NCI-H2196 (cell line): ENCODE results near the gene RAB19.

ENCODE experiments used
- DNase-seq: peaks from one replicate; lab custom pipeline; 2025; ENCODE audit not compliant: unreplicated experiment; lab: John Stamatoyannopoulos, UW

RAB19 gene, protein sequence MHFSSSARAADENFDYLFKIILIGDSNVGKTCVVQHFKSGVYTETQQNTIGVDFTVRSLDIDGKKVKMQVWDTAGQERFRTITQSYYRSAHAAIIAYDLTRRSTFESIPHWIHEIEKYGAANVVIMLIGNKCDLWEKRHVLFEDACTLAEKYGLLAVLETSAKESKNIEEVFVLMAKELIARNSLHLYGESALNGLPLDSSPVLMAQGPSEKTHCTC

DNA sequence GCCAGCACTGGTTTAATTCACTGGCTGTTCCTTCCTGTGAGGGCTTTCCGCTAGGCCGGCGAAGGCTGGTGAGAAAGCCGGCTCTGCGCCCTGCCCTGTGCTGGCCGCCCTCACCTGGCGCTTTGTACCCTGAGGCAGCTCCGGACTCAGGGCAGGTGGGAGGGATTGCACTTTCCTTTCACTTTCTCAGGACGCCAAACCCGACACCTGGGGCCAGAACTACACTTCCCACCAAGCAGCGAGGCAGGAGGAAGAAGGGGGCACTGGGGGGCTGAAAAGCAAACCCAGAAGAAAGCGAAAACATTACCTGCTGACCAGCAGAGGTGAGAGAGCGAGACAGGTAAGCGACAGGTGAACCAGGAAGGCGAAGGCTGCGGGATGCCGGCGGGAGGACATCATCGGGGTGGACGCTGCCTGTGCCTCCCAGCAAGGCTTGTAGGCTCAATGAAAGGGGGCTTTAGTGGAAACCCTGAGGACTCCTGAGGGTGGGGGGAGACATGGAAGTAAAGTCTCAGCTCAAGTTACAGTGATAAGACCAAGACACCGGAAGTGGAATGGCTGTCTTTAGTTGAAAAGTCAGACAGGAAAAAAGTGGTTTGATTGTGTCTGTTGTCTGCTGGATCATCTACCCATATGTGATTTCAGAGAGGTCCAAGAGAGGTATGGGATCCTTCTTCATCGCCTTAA is at the start of gene RAB19:
RAB19 (plus strand) TSS at position 181 of the 687 bp plus-strand sequence. CDS start 3,589 bp downstream, outside the sequence.
- peak; percentile 57 for DNase-seq

DNA sequence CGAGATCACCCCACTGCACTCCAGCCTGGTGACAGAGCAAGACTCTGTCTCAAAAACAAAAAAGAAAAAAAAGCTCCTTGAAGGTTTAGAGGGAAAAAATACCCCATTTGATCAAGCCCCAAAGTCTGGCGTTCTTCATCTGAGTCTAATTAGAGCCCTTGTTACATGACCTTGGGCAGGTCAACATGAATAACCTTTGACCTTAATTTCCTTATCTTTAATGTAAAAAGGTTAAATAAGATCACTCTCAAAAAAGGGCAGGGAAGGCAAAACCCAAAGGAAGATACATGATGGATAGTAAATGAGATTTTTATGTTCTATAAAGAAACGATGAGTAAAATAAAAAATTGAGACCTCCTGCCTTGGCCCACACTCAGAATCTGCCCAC is 45.8 kb upstream of the RAB19 start:
- no peak for DNase-seq

DNA sequence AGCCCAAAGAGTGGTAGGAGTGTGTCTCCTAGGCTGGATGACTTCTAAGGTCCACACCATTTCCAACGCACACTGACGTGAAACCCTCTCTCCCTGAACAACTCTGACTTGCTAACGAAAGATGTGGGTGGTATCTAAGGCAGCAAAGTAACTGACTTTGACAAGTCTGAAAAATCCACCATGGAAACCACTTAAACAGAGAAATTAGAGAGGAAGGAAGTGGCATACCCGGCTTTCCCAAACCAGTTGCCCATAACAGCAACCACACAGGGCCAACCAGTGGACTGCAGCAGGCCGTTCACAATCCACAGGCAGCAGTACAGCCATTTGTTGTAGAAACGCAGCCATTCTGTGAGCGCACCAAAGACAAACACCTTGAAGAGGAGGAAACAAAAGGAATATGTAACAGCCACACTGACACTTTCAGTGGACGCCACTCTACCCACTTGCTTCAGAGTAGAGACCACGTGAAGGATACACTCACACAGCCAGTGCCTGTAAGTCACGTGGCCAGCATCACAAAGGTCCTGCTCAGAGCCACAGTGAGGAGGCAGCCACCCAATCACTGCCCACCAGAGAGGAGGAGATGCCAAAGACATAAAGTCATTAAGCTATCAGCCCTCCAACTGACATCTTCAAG is 45.3 kb upstream of the RAB19 start:
- no peak for DNase-seq

DNA sequence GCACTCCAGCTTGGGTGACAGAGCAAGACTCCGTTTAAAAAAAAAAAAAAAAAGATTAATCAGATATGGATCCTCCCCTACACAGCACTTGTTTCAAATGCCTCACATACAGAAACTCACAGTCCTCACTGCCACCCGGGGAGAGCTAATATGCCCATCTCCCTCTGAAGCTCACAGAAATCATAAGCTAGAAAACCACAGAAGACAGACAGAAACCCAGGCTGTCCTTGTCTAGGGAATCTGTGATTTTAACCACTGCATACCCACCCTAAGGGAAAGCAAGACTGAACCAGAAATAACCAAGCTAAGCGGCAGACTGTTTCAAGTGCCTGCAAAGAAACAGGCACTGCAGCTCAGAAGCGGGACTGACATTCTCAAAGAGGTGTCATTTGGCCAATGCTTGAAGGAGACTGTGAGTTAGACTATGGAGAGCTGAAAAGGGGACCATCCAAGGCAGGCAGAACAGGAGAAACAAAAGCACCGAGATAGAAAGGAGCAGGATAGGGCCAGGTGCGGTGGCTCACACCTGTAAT is 43.1 kb upstream of the RAB19 start:
- no peak for DNase-seq

DNA sequence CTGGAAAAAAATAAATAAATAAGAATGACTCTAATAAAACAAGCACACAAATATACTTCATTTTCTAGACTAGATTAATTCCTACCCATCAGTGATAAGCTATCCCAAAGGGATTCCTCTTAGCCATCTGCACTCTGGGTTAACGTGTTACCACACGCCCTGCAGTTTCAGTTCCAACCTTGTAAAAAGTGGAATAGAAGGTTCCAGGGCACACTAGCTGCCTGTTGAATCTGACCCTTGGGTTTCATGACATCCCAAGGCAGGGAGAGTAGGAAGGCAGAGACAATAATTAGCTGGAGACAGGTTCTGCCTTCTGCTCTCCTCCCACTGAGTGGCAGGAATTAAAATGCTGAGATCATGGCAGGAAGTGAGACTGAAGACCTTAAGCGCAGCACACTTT is 39.0 kb upstream of the RAB19 start:
- DNase-seq = peak; percentile 34

DNA sequence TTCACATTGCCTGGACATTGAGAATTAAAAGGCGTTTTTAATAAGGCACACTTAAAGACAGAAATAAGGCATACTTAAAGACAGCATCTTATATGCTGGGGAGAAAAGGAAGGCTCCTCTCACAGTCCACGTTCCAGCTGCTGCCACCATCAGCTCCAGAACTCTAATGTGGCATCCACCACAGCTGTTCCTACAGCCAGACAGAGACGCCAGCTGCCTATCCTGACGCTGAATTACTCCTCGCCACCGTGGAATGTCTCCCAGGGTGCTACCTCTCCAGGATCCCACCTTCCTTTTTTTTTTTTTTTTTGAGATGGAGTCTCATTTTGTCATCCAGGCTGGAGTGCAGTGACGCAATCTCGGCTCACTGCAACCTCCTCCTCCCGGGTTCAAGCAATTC is 36.3 kb upstream of the RAB19 start:
- DNase-seq = no peak

DNA sequence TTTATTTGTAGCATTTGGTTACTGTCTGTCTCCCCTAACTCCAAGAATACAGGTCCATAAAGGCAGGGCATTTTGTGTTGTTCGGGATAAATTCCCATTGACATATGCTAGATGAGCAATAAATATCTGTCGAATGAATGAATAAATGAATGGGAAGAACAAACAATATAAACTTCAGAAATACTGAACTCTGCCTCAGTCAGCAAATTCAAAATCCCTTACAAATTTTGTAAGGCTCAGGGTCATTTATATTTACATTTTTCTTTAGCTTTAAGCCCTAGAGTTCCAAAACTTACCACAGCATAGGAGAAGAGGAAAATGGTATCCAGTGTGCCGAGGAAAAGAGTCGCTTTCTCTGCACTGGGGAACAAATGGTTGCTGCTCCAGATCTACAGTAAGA is 34.6 kb upstream of the RAB19 start:
- no peak for DNase-seq

DNA sequence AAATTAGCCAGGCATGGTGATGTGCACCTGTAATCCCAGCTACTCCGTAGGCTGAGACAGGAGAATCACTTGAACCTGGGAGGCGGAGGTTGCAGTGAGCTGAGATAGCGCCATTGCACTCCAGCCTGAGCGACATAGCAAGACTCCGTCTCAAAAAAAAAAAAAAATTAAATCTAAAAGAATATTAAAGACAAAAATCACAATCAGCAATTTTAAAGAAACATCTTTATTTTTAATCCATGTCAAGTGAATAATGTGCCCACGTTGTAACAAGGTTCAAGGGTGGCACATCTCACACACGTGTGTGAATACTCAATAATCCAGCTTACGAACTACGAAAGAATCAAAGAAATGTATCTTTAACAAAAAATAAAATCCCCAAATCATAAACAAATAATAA is 28.5 kb upstream of the RAB19 start:
- no peak for DNase-seq

DNA sequence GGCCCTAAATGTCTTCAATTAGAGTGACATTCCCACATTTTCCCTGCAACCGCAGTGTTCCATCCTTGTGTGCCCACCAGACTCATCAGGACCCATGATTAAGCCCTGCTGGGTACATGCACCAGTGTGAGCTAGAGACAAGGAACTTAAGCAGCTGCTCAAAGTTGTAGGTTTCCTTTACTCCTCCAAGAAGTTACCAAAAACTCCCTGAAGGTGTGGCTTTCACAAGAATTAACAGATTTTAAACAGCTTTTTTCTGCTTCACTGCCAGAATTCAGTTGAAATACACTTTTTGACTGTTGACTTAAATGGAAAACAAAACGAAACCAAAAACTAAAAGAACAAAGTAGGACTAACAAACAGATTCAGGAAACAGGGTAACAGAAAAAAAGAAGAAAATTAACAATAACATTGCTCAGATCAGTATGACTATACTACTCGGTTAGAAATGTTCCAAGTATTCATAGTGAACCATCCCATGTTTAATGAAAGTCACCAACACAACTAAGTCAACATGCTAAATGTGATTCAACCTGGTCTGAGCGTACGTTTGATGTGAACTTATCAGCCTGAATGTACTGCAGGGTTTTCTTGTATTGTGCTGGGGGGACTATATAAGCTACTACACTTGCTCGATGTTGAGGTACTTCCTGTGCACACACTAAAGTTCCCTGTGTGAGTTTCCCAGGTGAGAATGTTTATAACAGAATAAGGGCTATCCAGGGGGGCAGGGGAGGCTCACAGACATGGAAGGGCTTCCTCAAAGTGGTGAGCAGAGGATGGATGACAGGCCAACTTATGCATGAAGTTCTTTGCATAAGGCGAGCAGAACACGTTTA is 27.7 kb upstream of the RAB19 start:
- DNase-seq = no peak

DNA sequence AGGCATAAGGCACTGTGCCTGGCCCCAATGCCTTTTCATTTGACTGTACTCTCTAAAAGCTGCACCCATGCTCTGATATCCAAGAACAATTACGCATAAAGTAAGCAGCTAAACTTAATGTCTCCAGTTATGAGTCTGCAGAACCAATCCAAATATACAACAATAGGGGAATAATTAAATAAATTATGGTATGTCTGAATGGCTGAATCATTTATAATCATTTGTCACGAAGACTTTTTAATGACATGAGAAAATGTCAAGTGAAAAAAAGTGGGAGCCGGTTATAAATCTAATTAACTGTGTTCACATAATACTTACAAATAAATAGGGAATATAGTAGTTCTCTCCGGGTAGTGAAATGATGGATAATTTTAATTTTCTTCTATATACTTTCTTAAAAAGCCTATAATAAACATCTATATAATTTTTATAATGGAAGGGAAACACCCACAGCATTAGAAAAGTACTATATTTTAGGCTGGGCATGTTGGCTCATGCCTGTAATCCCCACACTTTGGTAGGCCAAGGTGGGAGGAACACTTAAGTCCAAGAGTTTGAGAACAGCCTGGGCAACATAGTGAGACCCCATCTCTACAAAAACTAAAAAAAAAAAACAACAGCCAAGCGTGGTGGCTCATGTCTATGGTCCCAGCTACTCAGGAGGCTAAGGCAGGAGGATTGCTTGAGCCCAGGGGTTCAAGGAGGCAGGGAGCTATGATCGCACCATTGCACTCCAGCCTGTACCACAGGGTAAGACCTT is 19.7 kb upstream of the RAB19 start:
- DNase-seq = no peak

DNA sequence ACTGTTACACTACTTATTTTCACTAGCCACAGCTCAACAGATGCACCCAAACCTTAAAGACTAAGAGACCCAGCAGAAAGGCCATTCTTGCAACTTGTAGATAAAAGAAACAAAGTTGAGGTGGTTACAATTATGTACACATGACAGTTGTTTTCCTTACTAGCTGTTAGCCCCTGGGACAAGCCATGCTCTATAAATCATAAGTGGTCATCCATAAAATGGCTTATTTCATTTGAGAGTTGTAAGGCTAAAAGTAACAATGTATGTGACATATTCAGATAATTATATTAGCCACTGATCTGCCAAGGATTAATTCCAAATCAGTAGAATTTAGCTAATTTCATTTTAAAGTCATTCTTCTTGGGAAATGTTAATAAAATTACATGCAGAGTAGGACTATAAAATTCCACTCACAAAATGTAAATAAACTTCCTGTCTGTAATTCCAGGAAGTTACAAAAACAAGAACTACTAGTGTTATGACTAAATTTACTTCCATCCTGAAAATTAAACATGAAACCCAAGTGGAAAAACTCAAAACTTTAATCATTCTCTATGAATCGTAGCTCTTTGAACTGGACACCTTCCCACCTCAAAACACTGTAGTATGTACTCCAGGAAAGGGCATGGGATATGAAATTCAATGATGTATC is 18.8 kb upstream of the RAB19 start:
- no peak for DNase-seq

DNA sequence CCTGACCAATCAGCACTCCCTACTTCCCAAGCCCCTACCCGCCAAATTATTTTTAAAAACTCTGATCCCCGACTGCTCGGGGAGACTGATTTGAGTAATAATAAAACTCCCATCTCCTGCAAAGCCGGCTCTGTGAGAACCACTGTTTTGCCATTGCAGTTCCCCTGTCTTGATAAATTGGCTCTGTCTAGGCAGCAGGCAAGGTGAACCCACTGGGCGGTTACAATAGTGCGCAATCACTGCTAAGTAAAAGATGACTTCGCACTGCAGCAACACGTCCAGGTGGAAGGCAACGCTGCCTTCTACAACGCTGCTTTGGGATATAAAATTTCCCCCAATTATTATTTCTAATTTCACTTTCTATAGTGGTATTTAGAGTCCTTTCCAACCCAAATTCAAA is 14.4 kb upstream of the RAB19 start:
- DNase-seq = no peak

DNA sequence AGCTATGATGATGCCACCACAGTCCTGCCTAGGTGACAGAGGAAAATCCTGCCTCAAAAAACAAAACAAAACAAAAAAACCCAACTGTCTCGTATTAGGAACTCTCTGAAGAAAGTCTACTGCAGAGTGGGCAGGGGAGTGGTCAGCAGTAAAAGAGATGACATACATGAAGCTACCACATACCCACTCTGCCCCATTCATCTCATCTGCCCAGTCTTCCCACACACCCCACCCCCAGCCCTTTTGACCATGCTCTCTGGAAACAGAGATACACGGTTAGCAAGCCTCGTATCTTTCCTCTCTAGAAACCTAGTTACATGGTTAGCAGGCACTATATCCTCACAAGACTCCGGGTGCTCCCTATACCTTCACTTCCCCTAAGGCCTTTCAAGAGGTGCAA is 13.8 kb upstream of the RAB19 start:
- DNase-seq = no peak

DNA sequence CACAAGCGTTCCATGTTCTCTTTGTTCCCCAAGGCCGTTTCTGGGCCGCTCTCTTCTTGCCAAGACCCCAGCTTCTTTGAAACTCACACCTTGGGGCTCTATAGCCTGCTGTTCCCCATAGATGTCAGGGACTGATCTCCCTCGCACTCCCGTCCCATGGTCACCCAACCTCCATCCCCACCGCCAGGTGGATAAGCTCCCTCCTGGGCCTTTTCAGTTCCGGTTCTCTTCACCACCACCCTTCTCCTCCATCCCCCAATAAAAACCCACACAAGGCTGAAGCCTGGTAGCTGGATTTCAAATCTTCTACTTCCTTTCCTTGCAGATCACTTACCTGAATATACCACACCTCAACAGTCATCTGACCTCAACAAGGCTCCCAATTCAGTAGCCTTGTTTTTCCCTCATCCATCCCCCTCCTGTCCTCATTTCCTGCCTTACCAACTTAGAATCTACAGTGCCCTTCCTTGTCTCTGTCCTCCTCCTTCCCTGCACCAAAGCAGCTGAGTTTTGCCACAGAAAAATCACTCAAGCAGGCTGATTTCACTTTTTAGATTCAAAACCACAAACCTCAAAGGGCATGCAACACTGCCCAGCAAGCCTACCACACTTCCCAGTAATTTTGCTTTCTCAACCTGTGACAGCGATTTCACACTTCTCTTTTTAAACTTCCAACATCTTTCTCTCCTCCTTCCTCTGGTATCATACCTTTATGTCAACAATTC is 13.2 kb upstream of the RAB19 start:
- no peak for DNase-seq

DNA sequence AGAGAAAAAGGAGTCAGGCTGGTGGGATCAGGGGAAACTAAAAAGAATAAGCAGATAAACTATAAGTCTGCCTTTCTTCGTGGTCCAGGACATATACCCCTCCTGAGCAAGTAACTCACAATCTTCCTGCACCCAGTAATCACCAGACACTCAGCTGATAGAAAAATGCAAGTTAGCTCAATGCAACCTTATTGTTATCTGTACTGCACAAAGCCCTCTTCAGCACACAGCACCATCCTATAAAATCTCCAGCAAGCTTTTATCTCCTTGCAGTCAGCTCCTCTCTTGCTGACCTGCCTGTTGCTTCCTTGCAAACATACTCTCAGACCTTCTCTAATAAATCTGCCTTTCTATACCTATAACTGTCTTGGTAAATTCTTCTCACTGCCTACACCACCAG is 12.2 kb upstream of the RAB19 start:
- DNase-seq = no peak

DNA sequence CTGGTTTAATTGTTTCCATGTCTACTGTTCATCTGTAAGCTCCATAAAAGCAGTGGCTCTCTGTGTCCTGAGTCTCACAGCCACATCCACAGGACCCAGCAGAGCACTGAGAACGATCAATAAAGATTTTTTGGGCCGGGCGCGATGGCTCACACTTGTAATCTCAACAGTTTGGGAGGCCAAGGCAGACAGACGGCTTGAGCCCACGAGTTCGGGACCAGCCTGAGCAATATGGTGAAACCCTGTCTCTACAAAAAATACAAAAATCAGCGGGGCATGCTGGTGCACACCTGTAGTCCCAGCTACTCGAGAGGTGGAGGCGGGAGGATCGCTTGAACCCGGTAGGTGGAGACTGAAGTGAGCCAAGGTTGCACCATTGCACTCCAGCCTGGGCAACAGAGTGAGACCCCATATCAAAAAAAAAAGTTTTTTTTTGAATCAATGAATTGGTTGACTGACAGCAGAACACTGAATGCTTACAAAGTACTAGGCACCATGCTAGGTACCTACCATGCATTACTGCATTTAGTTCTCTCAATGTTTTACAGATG is 10.0 kb upstream of the RAB19 start:
- DNase-seq = no peak

DNA sequence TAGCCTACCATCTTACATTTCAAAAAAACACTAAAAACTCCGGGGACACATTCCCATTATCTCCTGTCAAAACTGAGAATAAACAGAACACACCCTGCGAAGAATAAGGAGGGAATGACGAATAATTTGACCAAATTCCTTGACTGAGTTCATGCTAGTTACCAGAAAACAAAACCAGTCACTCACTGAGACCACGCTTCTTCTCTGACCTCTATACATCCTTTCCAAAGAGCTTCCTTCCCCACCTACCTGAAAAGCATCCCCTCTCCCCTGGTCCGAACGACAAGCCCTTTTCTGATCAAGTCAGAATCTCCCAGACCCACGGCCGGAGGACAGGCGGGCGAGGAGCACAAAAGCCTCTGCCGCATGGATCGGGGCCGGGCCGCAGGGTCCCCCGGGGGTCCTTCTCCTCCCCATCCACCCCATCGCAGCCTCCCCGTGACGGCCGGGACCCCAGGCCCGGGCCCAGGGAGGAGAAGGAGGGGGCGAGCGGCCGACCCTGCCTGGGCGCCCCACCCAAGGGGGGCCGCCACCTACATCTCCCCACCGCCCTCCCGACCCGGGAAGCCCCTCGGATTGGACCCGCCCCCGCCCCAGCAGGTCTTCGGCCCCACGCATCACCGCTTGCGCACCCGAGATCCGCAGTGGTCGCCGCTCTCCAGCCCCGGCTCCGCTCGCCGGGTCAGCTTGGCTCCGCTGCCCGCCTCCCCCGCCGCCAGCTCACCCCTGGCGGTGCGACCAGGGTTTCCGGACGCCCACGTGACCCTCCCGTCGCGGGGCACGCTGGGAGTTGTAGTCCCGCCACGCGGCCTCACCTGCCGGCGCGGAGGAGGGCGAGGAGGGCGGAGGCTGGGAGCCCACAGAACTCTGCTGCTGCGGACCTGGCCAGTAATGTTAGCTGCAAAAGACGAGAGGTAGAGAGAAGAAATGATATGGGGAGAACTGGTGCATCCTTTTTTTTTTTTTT is 5.8 kb upstream of the RAB19 start, which contains the start of gene SLC37A3:
SLC37A3 (minus strand) TSS at position 747 of the 967 bp plus-strand sequence. CDS start 16,004 bp downstream, outside the sequence.
- peak; percentile 92 for DNase-seq

DNA sequence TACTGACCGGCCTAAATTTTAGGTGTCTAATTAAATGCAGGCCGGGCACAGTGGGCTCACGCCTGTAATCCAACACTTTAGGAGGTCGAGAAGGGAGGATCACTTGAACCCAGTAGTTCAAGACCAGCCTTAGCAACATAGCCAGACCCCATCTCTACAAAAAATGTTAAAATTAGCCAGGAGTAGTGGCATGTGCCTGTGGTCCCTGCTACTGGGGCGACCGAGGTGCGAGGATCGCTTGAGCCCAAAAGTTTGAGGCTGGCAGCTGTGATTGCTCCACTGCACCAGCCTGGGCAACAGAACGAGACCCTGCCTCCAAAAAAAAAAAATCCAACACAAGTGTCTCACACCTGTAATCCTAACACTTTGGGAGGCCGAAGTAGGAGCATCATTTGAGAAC is 5.0 kb upstream of the RAB19 start:
- no peak for DNase-seq
